HG03432 (cell line): ENCODE measurements around the gene ASMTL.

Experiments used
- ATAC-seq: cut with Tn5 transposase; IDR thresholded peaks from one replicate; pipeline ENCODE4 v1.9.1; 2021; ENCODE audit warnings: mild to moderate bottlenecking, moderate library complexity; ENCODE audit not compliant: unreplicated experiment

ASMTL gene

DNA sequence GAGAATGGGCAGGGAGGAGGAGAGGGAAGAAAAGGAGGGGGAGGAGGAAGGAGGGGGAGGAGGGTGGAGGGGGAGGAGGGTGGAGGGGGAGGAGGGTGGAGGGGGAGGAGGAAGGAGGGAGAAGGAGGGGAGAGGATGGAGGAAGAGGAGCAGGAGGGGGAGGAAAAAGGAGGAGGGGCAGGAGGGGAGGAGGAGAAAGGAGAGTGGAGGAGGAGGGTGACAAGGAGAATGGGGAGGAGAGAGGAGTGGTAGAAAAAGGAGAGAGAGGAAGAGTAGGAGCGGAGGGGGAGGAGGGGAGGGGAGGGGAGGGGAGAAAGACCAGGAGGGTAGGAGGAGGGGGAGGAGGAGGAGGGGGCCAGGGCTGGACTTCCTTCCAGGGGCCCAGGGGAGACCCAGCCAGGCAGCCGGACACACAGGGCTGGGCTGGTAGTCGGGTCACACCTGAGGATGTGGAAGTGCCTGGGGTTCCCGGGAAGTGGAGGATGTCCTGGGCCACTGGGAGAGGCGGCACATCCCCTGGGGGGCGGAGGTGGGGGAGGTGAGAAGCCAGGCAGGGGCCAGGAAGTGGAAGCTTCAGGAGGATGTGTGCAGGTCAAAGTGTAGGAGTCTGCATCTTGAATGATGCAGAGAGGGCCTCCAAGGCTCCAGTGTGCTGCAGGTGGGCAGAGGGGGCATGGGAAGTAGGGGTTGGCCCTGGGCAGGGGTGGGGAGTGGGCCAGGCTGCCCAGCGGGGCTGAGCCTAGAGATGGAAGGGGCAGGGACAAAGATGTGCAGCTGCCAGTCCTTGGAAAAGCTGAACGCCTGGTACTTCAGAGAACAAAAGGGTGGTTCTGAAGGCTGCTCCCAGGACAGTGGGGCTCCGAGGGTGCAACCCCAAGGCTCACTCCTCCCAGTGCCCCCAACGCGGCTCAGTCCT lies 97.3 kb downstream of the ASMTL start:
- ATAC-seq, result no peak

GRCh38 chrX:1354036-1355019 lies 98.4 kb downstream of the ASMTL start:
- no peak for ATAC-seq
